ENCODE data around the gene LCN6. TPM values are rescaled to one million over a fixed set of nuclear protein-coding genes. Genes with fewer than 3 reads are reported as not detected.

Gene LCN6
- total RNA-seq, 1 experiment from 2014 or later: not detected

DNA sequence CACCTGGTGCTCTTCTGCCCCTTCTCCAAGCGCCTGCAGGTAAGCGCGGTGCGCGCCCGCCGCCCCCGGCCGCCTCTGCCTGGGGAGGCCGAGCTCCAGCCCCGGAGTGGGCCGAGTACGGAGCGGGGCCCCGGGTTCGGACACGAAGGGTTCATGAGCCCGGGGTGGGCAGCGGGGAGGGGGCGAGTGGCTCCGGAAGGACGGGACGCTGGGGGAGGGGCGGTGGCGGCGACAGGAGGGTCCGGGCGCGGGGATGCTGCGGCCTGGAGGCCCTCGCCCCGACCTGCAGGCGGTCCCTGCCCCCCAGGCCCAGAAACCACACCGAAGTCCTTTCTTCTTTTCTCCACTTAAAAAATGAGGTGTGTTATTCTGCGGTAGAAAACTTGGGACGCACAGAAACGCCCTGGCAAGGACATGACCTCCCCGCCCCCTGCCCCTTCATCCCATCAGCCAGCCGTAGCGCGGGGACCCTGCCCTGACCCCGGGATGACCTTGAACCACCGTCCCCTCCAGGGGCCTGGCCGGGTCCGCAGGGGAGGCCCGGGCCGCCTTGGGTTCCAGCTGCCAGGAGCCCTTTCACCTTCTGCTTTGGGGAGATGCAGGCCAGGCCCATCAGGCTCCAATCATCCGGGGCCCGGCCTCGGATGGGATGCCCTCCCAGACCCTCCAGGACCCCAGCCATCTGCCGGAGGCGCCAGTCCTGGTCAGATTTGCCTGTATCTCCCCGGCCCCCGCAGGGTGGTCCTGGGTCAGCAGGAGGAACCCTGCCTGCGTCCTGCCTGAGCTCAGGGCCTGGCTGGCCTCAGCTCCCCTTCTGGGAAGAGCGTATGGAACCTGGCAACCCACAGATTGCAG, 35.4 kb downstream of the LCN6 start:
- Mint-ChIP-seq H3K9me3 (no peaks in the 10 kb centered on the region), H3K4me1 (peaks cover 4% of the 10 kb centered on the region), H3K27ac (no peak overlapping the region)

More for the DNA sequence above, 35.4 kb downstream of the LCN6 start:
- POLR2A ChIA-PET: interaction anchor here (0.5 to 1.0 kb wide), 2 partner anchors 12 to 63 kb away, joined by 3 read pairs; no protein-coding TSS in a partner anchor
- ATAC-seq (peak; percentile 2; the same call in 1 of the 2 replicates), DNase-seq (ENCODE audit: low spot score) (no peak)
- peak overlapping the region; percentile 69 for H3K4me3 Mint-ChIP-seq
- no peaks in the 10 kb centered on the region for H3K36me3 Mint-ChIP-seq
- TF ChIP-seq ELF4 (CRISPR knock-in tag; IDR thresholded peaks at IDR 0.05; ENCODE audit: low read depth): no peak
- TF ChIP-seq GTF2I (CRISPR knock-in tag; conservative IDR thresholded peaks at IDR 0.05): no peak
- no peak for TF ChIP-seq IRF2 (CRISPR knock-in tag; IDR thresholded peaks at IDR 0.05; ENCODE audit: borderline replicate concordance, low read depth)
- no peak for TF ChIP-seq PREB (CRISPR knock-in tag; IDR thresholded peaks at IDR 0.05; ENCODE audit: borderline replicate concordance)
- 0 out of 2 replicates have a peak, but pooled peaks have one; percentile 28 for TF ChIP-seq TP53 (CRISPR knock-in tag; IDR thresholded peaks at IDR 0.05)
- no peak for TF ChIP-seq E2F1 (CRISPR knock-in tag; IDR thresholded peaks at IDR 0.05)
- TF ChIP-seq ESRRA (CRISPR knock-in tag; IDR thresholded peaks at IDR 0.05; ENCODE audit: borderline replicate concordance): peak; percentile 78; the same call in 1 of the 2 replicates
- no peak for TF ChIP-seq AFF4 (CRISPR knock-in tag; IDR thresholded peaks at IDR 0.05; ENCODE audit: borderline replicate concordance)
- TF ChIP-seq, protein P1, sequence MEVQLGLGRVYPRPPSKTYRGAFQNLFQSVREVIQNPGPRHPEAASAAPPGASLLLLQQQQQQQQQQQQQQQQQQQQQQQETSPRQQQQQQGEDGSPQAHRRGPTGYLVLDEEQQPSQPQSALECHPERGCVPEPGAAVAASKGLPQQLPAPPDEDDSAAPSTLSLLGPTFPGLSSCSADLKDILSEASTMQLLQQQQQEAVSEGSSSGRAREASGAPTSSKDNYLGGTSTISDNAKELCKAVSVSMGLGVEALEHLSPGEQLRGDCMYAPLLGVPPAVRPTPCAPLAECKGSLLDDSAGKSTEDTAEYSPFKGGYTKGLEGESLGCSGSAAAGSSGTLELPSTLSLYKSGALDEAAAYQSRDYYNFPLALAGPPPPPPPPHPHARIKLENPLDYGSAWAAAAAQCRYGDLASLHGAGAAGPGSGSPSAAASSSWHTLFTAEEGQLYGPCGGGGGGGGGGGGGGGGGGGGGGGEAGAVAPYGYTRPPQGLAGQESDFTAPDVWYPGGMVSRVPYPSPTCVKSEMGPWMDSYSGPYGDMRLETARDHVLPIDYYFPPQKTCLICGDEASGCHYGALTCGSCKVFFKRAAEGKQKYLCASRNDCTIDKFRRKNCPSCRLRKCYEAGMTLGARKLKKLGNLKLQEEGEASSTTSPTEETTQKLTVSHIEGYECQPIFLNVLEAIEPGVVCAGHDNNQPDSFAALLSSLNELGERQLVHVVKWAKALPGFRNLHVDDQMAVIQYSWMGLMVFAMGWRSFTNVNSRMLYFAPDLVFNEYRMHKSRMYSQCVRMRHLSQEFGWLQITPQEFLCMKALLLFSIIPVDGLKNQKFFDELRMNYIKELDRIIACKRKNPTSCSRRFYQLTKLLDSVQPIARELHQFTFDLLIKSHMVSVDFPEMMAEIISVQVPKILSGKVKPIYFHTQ (CRISPR knock-in tag; IDR thresholded peaks at IDR 0.05): no peak
- CTCF ChIA-PET: interaction anchor here (0.5 to 2.2 kb wide), 10 partner anchors 10 to 129 kb away, joined by 3 to 12 read pairs (median 4); partner anchors contain the start of genes AJM1 and LCN8
- peaks cover 15% of the 10 kb centered on the region for H3K27me3 Mint-ChIP-seq (ENCODE audit: low read depth)

Measured in WTC11 (cell line).